Adrenal gland (tissue), 5 donors: ENCODE data around the gene SNTB2.

Source experiments
- POLR2A ChIP-seq, 2 donors: fragments of 450-650 bp; IDR thresholded peaks; one replicate each; pipeline ENCODE4 v1.6.1; 2017; ENCODE audit warnings: antibody characterized with exemption in 2 of 2, mild to moderate bottlenecking in 2 of 2, moderate library complexity in 1 of 2
- TF ChIP-seq, protein P1 (sequence below), 6 experiments: fragments of 450-650 bp in 4 of 6; fragments of 200-600 bp in 2 of 6; sonication (generic) in 1 of 6; IDR thresholded peaks; 1 replicate in 5 of 6; 2 replicates in 1 of 6; pipeline versions ENCODE4 v1.5.1 to v1.8.0; 2016 to 2021; ENCODE audit warnings: antibody characterized with exemption in 6 of 6, mild to moderate bottlenecking in 2 of 6, moderate library complexity in 1 of 6
- donor health status: DM: no; HTN: no; CAD: no.

DNA sequence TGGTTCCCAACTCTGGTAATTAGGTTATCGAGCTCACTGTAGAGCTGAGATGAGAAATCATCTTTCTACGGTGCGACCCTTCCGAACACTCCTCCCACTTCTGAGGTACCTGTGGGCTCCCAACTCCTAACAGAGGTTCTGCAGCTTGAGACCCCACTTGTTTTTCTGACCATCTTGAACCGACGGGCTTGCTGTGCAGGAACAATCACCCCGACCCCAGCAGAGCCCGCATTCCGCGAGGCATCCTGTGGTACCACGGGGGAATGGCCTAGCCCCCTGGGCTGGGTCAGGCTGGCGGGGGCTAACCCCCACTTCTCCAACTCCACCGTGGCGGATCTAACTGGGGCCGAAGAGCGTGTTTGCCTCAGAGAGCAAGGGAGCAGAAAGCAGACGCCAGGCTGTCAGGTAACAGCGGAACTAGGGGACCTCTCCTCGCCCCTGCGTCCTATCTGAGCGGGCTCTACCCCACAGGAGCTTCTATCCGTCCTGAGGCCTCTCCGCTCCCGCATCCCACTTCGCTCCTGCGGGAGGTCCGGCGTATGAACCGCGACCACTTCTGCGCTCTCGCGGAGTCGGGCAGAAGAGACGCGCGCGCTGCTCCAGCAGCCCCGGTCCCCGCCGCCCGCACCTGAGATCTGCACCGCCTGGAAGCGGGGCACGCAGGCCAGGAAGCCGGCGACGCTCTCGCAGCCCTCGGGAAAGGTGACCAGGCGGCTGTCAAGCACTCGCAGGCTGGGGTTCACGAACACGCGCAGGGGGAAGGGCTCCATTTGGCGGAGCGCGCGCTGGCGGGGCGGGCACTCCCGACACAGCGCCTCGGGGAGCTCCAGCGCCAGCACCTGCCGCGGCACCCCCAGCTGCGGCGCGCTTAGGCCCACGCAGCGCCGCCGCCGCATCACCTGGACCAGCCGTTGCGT lies 142.7 kb downstream of the SNTB2 start:
- TF ChIP-seq, protein P1, sequence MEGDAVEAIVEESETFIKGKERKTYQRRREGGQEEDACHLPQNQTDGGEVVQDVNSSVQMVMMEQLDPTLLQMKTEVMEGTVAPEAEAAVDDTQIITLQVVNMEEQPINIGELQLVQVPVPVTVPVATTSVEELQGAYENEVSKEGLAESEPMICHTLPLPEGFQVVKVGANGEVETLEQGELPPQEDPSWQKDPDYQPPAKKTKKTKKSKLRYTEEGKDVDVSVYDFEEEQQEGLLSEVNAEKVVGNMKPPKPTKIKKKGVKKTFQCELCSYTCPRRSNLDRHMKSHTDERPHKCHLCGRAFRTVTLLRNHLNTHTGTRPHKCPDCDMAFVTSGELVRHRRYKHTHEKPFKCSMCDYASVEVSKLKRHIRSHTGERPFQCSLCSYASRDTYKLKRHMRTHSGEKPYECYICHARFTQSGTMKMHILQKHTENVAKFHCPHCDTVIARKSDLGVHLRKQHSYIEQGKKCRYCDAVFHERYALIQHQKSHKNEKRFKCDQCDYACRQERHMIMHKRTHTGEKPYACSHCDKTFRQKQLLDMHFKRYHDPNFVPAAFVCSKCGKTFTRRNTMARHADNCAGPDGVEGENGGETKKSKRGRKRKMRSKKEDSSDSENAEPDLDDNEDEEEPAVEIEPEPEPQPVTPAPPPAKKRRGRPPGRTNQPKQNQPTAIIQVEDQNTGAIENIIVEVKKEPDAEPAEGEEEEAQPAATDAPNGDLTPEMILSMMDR (IDR thresholded peaks at IDR 0.05) = no peak
- no peak for TF ChIP-seq POLR2A (IDR thresholded peaks at IDR 0.05)
